Smooth muscle cell of the umbilical artery (primary cell): ENCODE measurements around the gene GPHN. TPM values are rescaled to one million over a fixed set of nuclear protein-coding genes. Genes with fewer than 3 reads are reported as not detected.

ENCODE experiments used
- total RNA-seq: library from RNA; depleted of rRNA; stranded (reverse); fragments of >200 nt; gene quantifications from 2 replicates; pipeline ENCODE4 v1.2.3, GENCODE V29; 2014

The GPHN gene
- 7.4 and 12.5 TPM in 2 replicates for total RNA-seq

GRCh38 chr14:66507722-66508546 lies at the start of gene GPHN:
GPHN (plus strand) TSS chr14:66508147.

GRCh38 chr14:66485910-66486421 lies 22.0 kb upstream of the GPHN start, which contains the start of gene CCDC196:
CCDC196 (plus strand) TSS chr14:66486371; CDS start chr14:66486503, 132 bp downstream.

Other genes starting within 250 kb of the GPHN start
- not detected in 2 replicates for gene CCDC196, start 21.8 kb upstream of the GPHN start, total RNA-seq